Nucleus accumbens (tissue), 56 donors: Measurements from ENCODE around the gene TAPT1.

Source experiments
- DNase-seq, 56 donors: peaks; one replicate each; lab custom pipeline; 2025; lab: John Stamatoyannopoulos, UW

Gene TAPT1

DNA sequence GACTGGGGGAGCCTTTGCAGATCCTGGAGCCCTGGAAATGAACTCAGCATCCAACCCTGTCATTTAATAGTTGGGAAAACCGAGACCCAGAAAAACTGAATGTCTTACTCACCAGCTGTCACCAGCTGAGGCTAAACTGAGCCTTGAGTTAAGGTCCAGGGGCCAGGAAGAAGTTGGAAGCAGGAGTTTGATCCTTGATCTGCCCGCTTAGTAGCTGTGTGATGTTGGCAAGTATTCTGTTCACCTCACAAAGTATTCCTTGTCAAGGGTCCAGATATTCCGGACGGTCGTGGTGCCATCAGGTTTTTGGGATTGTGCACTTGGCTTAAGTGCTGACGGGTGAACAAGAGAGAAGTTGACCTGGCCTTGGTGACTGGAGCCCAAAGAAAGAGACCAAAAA is 111.7 kb downstream of the TAPT1 start:
- DNase-seq: no peak

DNA sequence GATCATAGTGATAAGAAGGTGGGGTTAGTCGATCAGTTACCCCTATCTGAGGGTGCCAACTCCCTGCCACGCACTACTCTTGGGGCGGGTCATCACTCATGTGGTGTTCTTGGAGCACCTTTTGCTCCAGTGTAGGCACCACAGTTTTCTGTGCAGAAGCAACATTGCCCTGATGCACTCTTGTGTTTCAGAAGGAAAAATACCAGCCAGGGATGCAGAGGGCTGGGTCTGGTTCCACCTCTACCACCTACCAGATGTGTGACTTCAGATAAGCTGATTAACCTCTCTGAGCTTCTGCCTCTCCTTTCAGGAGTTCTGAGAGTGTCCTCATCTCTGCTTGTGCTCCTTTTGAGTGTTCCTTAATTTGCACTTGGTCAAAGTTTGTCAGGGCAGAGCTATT is 112.5 kb downstream of the TAPT1 start:
- no peak for DNase-seq

DNA sequence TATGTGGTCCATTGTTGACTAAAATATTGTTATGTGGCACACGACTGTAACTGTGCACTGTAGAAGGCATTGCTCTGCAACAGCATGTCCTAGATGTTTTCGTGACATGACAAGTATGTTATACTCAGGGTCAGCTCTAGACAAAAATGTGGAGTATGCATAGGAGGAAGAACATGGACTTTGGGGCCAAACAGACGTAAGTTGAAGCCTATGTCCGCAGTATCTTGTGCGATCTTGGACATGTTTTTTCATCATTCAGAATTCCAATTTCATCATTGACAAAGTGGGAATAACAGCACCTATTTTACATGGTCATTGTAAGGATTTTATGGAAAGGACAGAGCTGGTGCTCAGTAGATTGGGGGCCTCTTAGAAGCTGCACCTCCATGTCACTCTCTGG is 114.7 kb downstream of the TAPT1 start:
- DNase-seq: no peak

DNA sequence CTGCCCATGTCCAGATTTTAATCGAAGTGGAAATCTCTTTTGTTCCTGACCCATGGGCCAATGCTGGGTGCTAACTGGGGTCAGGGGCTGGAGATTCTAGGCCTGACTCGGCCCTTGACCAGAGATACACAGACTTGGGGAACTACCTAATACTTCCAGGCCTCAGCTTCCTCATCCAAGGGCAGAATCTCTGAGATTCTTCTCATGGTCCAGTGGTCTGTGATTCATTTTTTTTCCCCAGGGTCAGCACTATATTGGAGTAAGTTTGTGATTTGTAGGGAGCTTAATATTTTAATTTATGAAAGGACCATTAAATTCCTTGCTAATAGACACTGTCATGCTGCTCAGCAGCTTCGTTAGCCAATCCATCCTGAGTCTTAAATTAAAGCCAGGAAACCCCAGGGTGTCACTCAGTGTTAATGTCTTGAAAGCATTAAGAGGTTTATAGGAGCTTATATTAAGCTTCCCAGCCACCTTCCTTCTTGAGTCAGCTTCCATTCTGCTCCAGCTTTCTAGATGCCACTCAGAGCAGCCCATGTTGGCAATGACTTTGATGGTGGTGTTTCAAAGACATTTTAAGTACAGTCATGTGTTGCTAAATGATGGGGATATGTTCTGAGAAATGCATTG is 115.5 kb downstream of the TAPT1 start:
- no peak for DNase-seq
